Neural progenitor cell (in vitro differentiated cells): ENCODE results near the gene PLEKHG5. TPM values are rescaled to one million over a fixed set of nuclear protein-coding genes. Genes with fewer than 3 reads are reported as not detected.
"Not testable (repeated sequence)": the region's sequence is repeated elsewhere in the genome, so short reads cannot be mapped to it uniquely, and the experiment has no call there.

Source experiments
- DNase-seq: peaks from one replicate; pipeline ENCODE4 v3.0.0-alpha.2; 2016; ENCODE audit warnings: low spot score
- H2AFZ ChIP-seq: fragments of 200-600 bp; sonication (generic); replicated peaks from 2 replicates; pipeline ENCODE4 v1.6.1; 2016; ENCODE audit warnings: antibody characterized with exemption
- H3F3A ChIP-seq: fragments of 200-600 bp; sonication (generic); 2 replicates; pipeline ENCODE4 v1.6.1; 2016; ENCODE audit warnings: antibody characterized with exemption, low read depth
- H3K27ac ChIP-seq: fragments of 200-600 bp; sonication (generic); 2 replicates; pipeline ENCODE4 v1.5.1; 2016; ENCODE audit warnings: mild to moderate bottlenecking
- H3K27me3 ChIP-seq: fragments of 200-600 bp; sonication (generic); 2 replicates; pipeline ENCODE4 v1.6.1; 2016; ENCODE audit warnings: mild to moderate bottlenecking, moderate library complexity
- H3K36me3 ChIP-seq: fragments of 200-600 bp; sonication (generic); 2 replicates; pipeline ENCODE4 v1.5.1; 2016
- H3K4me1 ChIP-seq: fragments of 200-600 bp; sonication (generic); 2 replicates; pipeline ENCODE4 v1.6.1; 2016; ENCODE audit warnings: mixed run types
- H3K4me2 ChIP-seq: fragments of 200-600 bp; sonication (generic); 2 replicates; pipeline ENCODE4 v1.6.1; 2016
- H3K4me3 ChIP-seq: fragments of 200-600 bp; sonication (generic); 2 replicates; pipeline ENCODE4 v1.5.1; 2016
- H3K79me2 ChIP-seq: fragments of 200-600 bp; sonication (generic); 2 replicates; pipeline ENCODE4 v1.6.1; 2016; ENCODE audit warnings: low read depth
- H3K9ac ChIP-seq: fragments of 200-600 bp; sonication (generic); 2 replicates; pipeline ENCODE4 v1.6.1; 2016
- H3K9me3 ChIP-seq: fragments of 200-600 bp; sonication (generic); 2 replicates; pipeline ENCODE4 v1.5.1; 2016; ENCODE audit warnings: low read depth
- H4K20me1 ChIP-seq: fragments of 200-600 bp; sonication (generic); 2 replicates; pipeline ENCODE4 v1.6.1; 2016; ENCODE audit warnings: low read depth
- H3K27ac Mint-ChIP-seq: 3 replicates; pipeline ENCODE4 v1.8.0; 2021; ENCODE audit warnings: mixed read lengths
- H3K27me3 Mint-ChIP-seq: 2 replicates; pipeline ENCODE4 v1.8.0; 2022; ENCODE audit warnings: low read depth, mild to moderate bottlenecking, inconsistent platforms, moderate library complexity, mixed read lengths; ENCODE audit not compliant: insufficient read depth
- H3K36me3 Mint-ChIP-seq: 3 replicates; pipeline ENCODE4 v1.8.0; 2021; ENCODE audit warnings: mixed read lengths
- H3K4me1 Mint-ChIP-seq: 3 replicates; pipeline ENCODE4 v1.8.0; 2021; ENCODE audit warnings: mixed read lengths
- H3K4me3 Mint-ChIP-seq: 3 replicates; pipeline ENCODE4 v1.8.0; 2021; ENCODE audit warnings: mild to moderate bottlenecking, moderate library complexity, mixed read lengths
- H3K9me3 Mint-ChIP-seq: 3 replicates; pipeline ENCODE4 v1.8.0; 2020; ENCODE audit warnings: mixed read lengths
- CTCF ChIP-seq: fragments of 200-600 bp; sonication (generic); IDR thresholded peaks from 2 replicates; pipeline ENCODE4 v1.5.1; 2017; ENCODE audit warnings: antibody characterized with exemption, mild to moderate bottlenecking
- EZH2 ChIP-seq: fragments of 200-600 bp; sonication (generic); IDR thresholded peaks from 2 replicates; pipeline ENCODE4 v1.6.1; 2017; ENCODE audit warnings: antibody characterized with exemption, mild to moderate bottlenecking, moderate library complexity
- EZH2phosphoT487 ChIP-seq: fragments of 200-600 bp; sonication (generic); IDR thresholded peaks from 2 replicates; pipeline ENCODE4 v1.6.1; 2017; ENCODE audit warnings: antibody characterized with exemption
- total RNA-seq: library from RNA; depleted of rRNA; stranded (reverse); fragments of >200 nt; gene quantifications from 2 replicates; pipeline ENCODE4 v1.2.3, GENCODE V29; 2015; ENCODE audit warnings: low replicate concordance

PLEKHG5 gene
- total RNA-seq, 1 donor from 2014 or later: 7.4 TPM

GRCh38 chr1:6459850-6460265 is 31.6 kb downstream of the PLEKHG5 start:
- H3K36me3 ChIP-seq: no peaks in the 10 kb centered on the region
- H3K79me2 ChIP-seq: no peaks in the 10 kb centered on the region
- no peak overlapping the region for H2AFZ ChIP-seq
- no peak overlapping the region for H3K9ac ChIP-seq
- Mint-ChIP-seq H3K27ac (peak overlapping the region; percentile 90), H3K4me1 (peaks cover 10% of the 10 kb centered on the region), H3K36me3 (peaks cover 3% of the 10 kb centered on the region), H3K9me3 (no peaks in the 10 kb centered on the region), H3K4me3 (peak overlapping the region; percentile 65), H3K27me3 (peaks cover 3% of the 10 kb centered on the region)
- peak; percentile 53 for DNase-seq
- H3K27ac ChIP-seq: no peak overlapping the region
- H3K4me3 ChIP-seq: no peak overlapping the region
- peaks cover 7% of the 10 kb centered on the region for H3F3A ChIP-seq
- peak overlapping the region; percentile 69 for H3K4me2 ChIP-seq
- H4K20me1 ChIP-seq: no peaks in the 10 kb centered on the region
- TF ChIP-seq EZH2phosphoT487 (no peak), EZH2 (no peak), CTCF (no peak)
- H3K4me1 ChIP-seq: peaks cover 13% of the 10 kb centered on the region
- peaks cover 2% of the 10 kb centered on the region for H3K27me3 ChIP-seq
- no peaks in the 10 kb centered on the region for H3K9me3 ChIP-seq

GRCh38 chr1:6456800-6457466 is 34.5 kb downstream of the PLEKHG5 start:
- H3K4me2 ChIP-seq: no peak overlapping the region
- no peaks in the 10 kb centered on the region for H3K79me2 ChIP-seq
- no peak overlapping the region for H2AFZ ChIP-seq
- H3K4me1 ChIP-seq: peaks cover 13% of the 10 kb centered on the region
- TF ChIP-seq EZH2phosphoT487 (no peak), CTCF (peak; percentile 8)
- DNase-seq: no peak
- peaks cover 7% of the 10 kb centered on the region for H3F3A ChIP-seq
- H3K36me3 ChIP-seq: no peaks in the 10 kb centered on the region
- H3K27me3 ChIP-seq: peaks cover 16% of the 10 kb centered on the region
- no peaks in the 10 kb centered on the region for H4K20me1 ChIP-seq
- no peaks in the 10 kb centered on the region for H3K9me3 Mint-ChIP-seq
- H3K36me3 Mint-ChIP-seq: no peaks in the 10 kb centered on the region
- H3K9me3 ChIP-seq: no peaks in the 10 kb centered on the region
- H3K4me3 ChIP-seq: no peak overlapping the region
- H3K4me3 Mint-ChIP-seq: no peak overlapping the region
- H3K27ac ChIP-seq: no peak overlapping the region
- peaks cover 3% of the 10 kb centered on the region for H3K27me3 Mint-ChIP-seq
- H3K4me1 Mint-ChIP-seq: peaks cover 16% of the 10 kb centered on the region
- no peak overlapping the region for H3K9ac ChIP-seq
- H3K27ac Mint-ChIP-seq: no peak overlapping the region

- not testable (repeated sequence) for H3K27me3 Mint-ChIP-seq, H3K27ac Mint-ChIP-seq, H2AFZ ChIP-seq, H3K9me3 ChIP-seq, H4K20me1 ChIP-seq, H3K36me3 Mint-ChIP-seq, H3K4me3 Mint-ChIP-seq, H3K9ac ChIP-seq, H3F3A ChIP-seq, H3K9me3 Mint-ChIP-seq, H3K27ac ChIP-seq, H3K4me2 ChIP-seq, H3K36me3 ChIP-seq, H3K4me3 ChIP-seq, H3K79me2 ChIP-seq, DNase-seq
- H3K27me3 ChIP-seq: peaks cover 16% of the 10 kb centered on the region
- H3K4me1 ChIP-seq: peaks cover 13% of the 10 kb centered on the region
- peaks cover 15% of the 10 kb centered on the region for H3K4me1 Mint-ChIP-seq
- peak; percentile 23 for TF ChIP-seq CTCF
These were observed 35.5 kb downstream of the PLEKHG5 start for GRCh38 chr1:6455752-6456520.
